HG03097 (cell line): ENCODE results near the gene LYSMD2.

ENCODE experiments used
- ATAC-seq: cut with Tn5 transposase; IDR thresholded peaks from one replicate; pipeline ENCODE4 v1.9.1; 2021; ENCODE audit not compliant: unreplicated experiment, low FRiP score

The LYSMD2 gene

DNA sequence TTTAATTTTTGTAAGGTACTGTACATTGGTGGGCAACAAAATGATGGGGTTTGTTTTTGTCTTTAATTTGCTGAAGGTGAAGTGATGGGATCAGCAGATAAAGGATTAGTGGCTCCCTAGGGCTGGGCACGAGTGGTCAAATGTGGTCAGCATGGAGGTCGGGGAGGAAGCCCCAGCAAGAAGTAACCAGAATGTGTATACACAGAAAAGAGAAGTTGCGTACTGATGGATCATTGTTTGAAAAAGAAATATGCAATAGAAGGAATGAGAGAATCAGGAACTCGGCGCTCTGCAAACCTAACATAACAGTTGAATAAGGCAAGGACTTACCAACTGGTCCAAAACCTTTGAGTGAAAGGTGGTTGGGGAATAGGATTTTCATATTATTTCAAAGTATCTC is 15.4 kb upstream of the LYSMD2 start:
- ATAC-seq: no peak

DNA sequence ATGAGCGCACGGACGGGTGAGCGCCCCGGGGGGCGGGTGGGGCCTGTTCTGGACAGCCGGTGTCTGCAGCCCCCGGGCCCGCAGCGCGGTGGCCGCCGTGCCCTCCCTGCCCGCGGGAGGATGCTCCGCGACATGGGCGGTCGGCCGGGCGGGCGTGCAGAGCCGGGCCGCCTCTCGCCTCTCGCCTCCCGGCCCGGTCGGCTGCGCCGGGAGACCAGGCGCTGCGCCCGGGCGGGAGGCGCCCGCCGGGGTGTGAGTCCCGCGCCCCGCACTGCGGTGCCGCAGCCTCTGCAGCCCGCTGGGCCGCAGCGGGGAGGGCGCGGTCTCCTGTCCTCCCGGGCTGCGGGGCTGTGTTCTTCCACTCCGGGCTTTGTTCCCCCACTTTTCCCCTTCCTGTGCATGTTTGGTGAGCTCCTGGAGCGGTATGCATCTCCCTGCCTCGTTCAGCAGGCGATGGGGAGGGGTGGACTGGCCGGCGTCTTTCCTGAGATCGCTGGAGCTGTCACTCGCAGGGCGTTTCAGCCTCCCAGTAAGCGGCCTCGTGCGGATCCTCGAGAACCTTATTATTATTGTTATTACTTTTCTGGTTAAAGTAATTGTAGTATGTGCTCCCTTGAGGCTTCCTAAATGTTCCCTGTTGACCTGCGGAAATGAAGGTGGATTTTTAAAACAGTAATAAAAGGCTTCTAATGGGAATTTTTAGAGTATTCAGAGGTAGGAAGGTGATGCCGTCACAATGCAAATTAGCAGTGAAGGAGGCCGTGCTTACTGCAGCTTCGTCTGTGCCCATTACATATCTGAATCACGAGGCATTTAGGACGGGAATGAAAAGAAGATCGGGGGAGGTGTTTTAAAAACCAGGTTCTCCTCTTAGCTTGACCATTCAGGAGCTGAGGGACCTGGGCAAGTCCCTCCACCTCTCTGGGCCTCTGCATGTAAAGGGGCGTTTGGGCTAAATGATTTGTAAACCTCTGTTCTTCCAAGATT is 14.5 kb upstream of the LYSMD2 start:
- ATAC-seq: no peak

DNA sequence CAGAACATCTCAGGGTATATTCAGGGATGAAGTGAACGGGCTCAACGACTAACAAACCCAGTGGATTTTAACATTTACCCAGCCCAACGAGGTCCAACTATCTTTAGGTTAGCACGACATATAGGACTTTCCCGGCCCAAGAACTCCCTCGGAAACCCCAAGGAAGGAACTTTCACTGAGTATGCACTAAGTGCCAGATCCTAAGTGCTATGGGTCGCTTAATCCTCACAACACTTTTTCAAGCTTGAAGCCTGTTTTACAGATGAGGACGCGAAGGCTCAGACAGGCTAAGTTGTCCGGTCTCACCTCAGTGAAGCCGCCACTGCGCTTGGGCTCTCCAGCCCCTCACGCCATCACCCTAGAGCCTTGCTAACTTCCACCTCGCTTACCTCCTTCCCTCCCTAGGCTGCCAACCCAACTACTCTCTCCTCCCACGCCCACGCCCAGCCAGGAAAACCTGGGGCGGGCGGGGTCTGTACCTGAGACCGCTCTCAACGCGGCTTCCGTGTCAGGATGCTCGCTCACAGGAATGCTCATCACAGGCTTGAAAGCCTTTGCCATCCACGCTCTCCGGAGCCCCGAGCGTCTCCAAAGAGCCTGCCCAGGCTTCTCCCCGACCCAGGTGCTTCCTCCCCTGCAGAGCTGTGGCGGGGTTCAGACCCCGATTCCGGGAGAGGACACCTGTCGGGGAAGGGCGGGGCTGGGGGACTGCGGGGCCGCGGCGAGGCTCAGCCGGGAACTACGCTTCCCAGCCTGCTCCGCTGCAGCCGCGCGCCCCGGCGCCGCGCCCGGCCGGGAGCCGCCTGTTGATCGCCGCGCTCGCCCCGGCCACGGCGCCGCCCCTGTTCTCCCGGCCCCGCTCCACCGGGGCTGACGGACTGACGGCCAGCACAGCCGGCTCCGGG is 13.6 kb upstream of the LYSMD2 start, which contains the start of gene TMOD2:
Gene TMOD2 (plus strand): TSS at position 806 of the 905 bp plus-strand sequence. CDS start 14,845 bp downstream, outside the sequence.
- peak; percentile 53 for ATAC-seq

DNA sequence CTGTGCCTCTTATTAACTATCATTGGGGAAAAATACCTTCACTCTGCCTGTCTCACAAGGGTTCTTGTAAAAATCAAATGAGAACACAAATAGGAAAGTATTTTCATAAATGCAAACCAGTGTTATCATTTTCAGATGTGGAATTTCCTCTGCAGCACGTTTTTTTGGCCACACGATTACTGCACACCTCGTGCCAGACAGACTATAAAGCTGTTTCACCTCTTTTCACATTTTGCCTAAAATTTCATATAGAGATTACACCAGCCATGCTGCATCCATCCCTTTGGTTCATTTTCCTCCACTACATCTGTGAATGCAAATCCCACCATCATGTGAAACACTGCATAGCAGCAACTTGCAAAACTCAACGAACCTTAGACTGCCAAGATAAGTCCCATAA is 12.7 kb upstream of the LYSMD2 start:
- ATAC-seq: no peak

DNA sequence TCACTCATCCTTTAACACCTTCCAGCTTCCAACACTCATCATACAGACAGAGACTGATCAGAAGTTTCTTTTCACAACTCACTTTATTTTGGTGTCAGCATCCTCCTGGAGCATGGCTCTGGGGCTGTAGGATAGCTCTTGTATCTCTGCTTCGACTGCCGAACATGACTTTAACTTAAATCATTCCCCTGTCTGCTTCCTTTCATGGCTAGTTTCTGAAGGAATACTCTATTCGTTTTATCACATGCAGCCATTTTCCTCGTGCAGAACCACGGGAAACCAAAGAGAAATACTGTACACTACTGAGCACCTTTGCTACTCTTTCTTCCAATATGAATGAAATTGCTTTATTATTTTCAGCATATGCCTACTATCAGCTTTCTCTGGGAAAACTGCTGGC is 11.9 kb upstream of the LYSMD2 start:
- ATAC-seq: no peak

DNA sequence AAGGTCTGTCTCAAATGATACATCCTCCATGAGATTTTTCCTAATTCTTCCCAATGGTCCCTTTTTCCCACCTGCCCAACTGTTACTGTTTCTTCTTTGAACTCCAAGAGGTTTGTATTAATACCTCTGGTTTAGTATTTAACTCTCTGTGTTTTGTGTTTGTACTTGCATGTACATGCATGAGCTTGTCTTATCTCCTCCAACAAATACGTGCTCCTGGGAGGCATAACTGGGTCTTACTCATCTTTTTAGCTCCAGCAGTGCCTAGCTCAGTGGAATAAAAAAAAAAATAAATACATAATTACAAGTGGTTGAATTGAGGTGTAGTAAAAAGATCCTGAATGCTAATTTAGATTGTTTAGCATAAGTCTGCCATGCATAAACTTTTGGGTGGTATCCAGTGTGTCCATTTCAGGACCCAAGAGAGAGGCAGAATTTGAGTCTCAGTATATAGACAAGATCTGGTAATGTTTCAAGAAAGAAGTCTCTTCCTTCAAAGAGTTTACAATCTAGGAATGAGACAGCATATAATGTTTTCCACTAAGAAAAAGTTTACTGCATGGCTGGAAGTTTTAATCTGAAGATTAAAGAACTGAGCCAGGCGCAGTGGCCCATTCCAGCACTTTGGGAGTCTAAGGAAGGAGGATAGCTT is 1.7 kb upstream of the LYSMD2 start:
- ATAC-seq: no peak

DNA sequence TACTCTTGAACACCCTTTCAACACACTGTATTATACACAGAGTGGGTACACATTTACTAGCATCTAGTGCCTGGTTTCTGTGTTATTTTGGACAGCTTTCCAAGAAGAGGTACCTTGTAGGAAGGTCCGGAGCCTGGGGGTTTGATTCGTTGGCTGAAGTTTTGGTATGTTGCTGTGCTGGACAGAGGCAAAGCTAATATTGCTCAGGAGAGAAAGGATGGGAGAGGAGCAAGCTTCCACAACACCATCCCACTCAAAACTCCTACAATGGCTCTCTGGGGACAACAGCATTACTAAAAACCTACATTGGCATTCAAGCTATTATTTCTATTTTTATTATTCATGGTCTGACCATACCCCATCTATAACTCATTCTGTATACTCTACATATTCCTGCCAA is 1.1 kb upstream of the LYSMD2 start:
- ATAC-seq: no peak

DNA sequence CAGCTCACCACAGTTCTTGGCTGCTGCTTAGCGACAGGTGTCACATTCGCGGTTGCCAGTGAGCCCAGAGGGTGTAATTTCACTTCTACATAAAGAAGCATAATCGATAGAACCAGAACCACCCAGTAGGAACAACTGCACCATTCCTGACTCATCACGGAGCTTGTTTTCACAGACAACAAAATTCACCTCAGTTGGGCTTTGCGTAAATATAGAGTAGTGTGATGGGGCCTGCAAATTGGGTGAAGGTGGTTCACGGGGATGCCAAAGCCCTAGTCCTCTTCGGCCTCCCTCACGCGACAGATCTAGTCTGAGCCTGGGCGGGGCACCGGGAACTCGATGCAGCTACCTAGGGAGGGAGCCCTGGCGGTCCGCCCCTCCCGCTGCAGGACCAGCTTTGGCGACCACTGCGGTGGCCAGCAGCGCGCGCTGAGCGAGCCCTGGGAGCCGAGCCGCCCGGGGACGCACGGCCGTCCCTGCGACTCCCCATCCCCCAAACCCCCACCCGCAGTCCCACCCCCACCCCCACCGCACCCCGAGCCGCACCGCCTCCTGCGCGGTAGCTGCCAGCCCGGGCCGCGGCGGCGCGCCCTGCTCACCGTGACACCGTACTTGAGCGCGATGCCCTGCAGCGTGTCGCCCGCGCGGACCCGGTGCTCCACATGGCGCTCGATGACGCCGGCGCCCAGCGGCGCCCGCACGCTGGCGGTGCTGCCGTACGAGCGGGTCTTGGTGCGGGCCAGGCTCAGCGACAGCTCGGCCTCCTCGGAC is 519 bp downstream of the LYSMD2 start:
- peak; percentile 29 for ATAC-seq

DNA sequence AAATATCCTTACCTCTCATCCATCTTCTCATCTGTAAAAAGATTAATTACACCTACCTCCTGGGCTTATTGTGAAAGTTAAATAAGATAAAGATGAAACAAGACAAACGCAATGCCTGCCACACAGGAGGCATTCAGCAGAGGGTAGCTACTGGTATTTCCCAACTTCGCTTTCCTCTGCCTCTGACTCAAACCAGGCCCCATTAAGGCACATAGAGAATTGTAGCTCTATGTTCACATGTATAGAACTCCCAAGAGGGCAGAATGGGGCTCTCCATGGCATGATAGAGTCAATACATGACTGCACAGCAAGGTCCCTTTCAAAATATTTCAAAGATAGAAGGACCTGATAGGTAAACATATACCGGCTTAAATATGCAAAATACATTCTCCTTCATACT is 1.4 kb downstream of the LYSMD2 start:
- peak; percentile 22 for ATAC-seq

DNA sequence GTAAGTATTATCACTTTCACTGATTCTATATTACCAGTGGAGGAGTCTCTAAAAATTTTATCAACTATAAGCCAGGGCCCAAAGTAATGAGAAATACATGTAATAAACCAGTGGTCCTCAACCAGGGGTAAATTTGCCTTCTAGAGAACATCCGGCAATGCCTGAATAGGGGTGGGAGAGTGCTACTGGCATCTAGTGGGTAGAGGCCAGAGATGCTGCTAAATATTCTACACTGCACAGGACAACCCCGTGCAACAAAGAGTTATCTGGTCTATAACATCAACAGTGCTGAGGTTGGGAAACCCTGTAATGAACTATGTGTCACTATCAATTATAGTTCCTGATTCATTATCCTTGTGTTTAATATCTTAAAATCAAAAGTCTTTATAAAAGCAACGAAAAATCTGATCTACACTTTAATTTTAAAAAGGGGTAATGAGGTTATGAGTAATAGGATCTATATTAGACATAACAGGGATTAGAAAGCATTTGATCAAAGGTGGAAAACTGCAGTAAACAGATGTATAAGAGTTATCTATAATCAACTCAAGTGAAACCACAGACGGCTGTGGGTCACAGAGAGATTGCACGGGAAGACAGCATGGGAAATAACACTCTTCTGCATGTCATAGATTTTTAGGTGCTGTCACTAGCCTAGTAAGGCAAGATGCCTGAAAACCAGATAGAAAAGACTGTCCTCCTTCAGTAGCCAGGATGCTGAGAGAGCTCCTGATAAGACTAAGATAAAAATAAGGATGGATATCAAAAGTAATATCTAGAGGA is 2.0 kb downstream of the LYSMD2 start:
- no peak for ATAC-seq

DNA sequence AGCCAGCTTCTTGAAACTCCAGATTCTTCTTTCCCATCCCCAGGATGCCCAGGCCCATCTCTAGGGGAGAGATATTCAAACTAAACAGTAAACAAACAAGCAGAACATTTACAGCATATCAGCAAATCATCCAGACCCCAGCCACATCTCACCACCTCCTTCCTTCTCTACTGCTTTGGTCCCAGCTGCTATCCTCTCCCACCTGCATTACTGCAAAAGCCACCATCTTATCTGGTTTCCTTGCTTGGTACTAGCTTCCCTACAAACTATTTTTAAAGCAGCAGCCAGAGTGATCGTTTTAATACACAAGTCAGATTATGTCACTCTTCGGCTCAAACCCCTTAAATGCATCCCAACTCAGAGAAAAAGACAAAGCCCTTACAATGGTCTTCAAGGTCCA is 4.8 kb downstream of the LYSMD2 start:
- ATAC-seq: no peak

DNA sequence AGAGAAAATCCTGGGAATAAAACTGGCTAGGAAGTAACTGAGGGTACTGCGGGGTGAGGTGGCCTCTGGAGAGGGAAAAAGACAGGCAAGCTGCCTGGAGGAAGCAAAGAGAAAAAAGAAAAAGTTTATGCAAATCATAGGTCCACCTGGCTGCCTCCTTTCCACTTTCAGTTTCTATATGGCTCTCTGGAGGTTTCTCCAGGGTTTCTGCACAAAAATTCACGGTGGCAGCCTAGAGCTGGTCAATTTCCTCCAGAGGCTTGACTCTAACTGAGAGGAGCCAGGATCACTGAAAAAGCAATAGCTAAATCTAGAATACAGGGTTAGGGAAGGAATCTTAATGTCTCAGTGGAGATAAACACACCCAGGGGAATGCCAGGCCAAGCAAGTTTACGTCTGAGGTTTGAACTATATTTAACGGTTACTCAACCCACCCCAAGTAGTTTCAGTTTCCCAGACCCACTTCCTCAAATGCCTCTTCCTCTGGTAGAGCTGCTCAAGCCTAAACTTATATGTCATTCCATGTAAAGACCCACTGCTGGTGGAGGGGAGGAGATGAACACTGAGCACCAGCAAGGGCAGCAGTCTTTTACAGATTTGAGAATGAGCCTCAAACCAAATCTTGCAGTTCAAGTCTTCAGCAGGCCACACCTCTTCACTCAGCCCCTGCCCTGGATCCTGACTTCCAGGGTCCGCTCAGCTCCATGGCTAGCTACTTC is 5.7 kb downstream of the LYSMD2 start:
- peak; percentile 48 for ATAC-seq

DNA sequence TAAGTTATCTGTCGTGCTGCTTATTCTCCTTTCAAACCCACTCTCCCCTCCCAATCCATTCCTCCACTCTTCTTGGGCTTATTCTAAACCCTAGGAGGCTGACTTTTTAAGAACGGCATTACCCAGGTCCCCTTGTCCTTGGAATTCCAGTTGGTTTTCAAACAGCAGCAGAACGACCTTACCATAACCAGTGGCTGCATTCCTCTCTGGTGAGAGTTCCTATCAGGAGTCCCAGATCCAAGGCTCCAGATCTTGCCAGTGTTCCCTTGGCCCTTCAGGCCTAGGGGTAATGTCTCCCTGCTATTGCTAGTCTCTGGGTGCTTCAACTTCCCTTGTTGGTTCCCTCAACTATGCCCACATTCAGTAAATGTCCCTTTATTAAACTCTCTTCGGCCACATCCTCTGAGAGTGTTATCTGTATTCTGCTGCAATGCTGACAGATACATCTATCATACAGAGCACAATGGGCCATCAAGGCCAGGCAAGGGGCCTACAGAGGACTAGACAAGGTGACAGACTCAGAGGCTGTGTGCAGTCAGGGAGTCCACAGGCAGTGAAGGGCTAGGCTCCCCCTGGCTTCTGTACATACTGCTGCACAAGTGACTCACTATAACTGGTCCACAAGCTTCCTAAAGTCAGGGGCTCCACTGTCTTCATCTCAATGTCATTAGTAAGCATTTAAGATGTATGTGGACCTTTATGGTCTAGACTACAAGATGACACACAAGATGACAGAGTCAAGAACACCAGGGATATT is 10.1 kb downstream of the LYSMD2 start:
- ATAC-seq: no peak

DNA sequence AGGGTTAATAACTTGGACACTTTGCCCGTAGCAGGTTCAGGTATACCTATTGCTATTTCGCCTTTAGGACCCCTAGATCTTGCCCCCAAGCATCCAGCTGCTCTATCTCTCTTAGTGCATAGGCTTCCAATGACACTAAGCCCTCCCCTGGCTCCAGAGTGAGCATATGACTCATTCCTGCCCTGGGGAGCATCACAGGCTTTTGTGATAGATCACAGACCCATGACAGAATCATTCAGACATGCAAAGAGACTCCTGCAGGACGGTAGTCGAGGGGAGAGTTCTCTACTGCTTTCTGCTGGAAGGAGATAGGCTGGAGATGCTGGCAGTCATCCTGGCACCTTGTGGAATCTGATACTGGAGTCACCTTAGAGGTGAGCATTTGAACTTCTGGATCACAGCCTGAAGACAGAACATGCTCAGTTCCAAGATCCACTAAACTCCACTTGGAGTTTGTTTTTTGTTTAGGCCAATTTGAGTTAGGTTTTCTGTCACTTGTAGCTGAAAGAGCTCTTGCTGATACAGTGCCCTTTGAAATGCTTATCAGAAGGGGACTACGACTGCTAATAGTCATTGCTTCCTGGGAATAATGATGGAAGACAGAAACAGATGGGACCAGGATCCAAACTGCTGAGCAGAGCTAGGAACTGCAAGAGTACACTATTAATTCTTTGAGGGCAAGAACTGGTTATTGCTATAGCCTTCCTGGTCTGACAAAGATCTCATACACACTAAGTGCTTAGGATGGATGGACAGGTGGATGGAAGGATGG is 11.0 kb downstream of the LYSMD2 start:
- ATAC-seq: peak; percentile 74

DNA sequence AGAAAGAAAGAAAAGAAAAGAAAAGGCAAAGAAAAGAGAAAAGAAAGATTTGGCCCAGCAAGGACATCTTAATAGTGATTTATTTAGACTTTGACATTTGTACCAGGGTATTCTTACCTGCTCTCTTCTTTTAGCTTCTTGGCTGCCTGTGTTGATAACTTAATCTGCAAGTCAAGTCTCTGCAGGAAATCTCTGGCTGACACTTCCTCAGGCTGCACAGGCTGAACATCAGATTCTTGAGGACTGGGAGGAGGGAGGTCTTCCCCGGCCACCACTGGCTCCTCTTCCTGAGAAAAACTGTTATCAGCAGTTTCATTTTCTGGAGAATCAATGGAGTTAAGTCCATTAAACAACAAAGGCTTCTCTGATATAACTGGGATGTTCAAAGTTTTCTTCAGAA is 12.8 kb downstream of the LYSMD2 start:
- no peak for ATAC-seq

DNA sequence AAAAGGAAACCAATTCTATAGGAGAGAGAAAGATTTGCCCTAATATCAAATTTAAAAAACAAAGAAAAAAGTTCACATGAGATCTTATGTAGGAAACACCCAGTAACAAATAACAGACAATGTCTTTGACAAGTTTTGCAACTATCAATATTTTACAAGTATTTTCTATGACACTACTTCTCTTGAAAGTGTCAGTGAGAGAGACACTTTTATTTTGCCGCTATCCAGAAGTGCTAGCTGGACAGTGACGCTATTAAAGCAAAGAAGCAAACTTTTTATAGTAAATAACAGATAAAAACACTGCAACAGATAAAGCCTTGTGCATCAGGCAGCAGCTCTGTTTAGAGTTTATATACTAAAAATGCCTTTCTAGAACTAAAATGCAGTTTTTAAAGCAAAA is 13.3 kb downstream of the LYSMD2 start:
- no peak for ATAC-seq
